Measurements from ENCODE around the gene C19orf12. TPM values are rescaled to one million over a fixed set of nuclear protein-coding genes. Genes with fewer than 3 reads are reported as not detected.

Gene C19orf12
- total RNA-seq, 1 donor from 2014 or later, result 21.6 TPM

- Mint-ChIP-seq H3K9me3 (no peaks in the 10 kb centered on the region), H3K36me3 (ENCODE audit: low read depth) (no peaks in the 10 kb centered on the region), H3K4me1 (peaks cover 36% of the 10 kb centered on the region), H3K27ac (no peak overlapping the region), H3K27me3 (no peaks in the 10 kb centered on the region), H3K4me3 (no peak overlapping the region)
- ChIA-PET CTCF (interaction anchor here (1.1 to 4.2 kb wide), 14 partner anchors 9 to 1925 kb away, joined by 3 to 118 read pairs (median 14); partner anchors contain the start of genes PLEKHF1 and POP4), POLR2A (interaction anchor here (0.6 to 6.0 kb wide), 9 partner anchors 12 to 225 kb away, joined by 3 to 101 read pairs (median 14); partner anchors contain the start of genes PLEKHF1, POP4 and URI1)
- TF ChIP-seq CTCF (IDR thresholded peaks at IDR 0.05), result no peak
- DNase-seq (no peak), ATAC-seq (ENCODE audit: low read depth) (no peak)
- intact Hi-C loops (cut with micrococcal nuclease), result loop anchor here (5.0 to 10.0 kb wide), 4 partner anchors 98 to 1925 kb away; partner anchors contain the start of genes CCNE1, UQCRFS1 and URI1
Measured at GRCh38 chr19:29717051-29717450, 2.0 kb upstream of the C19orf12 start.

- H3K4me1 Mint-ChIP-seq, result peaks cover 43% of the 10 kb centered on the region
Measured at GRCh38 chr19:29715701-29716581, 880 bp upstream of the C19orf12 start.

GRCh38 chr19:29714371-29714952 is 599 bp downstream of the C19orf12 start:
- Mint-ChIP-seq H3K27ac (peak overlapping the region; percentile 57), H3K36me3 (ENCODE audit: low read depth) (peaks cover 5% of the 10 kb centered on the region), H3K9me3 (no peaks in the 10 kb centered on the region), H3K27me3 (no peaks in the 10 kb centered on the region), H3K4me3 (peak overlapping the region; percentile 76), H3K4me1 (peaks cover 56% of the 10 kb centered on the region)
- CTCF ChIA-PET, result interaction anchor here (2.7 to 4.2 kb wide), 4 partner anchors 16 to 103 kb away, joined by 17 to 118 read pairs (median 26); partner anchors contain the start of gene PLEKHF1
- intact Hi-C loops (cut with micrococcal nuclease), result loop anchor here (2.0 to 10.0 kb wide), 3 partner anchors 42 to 500 kb away; partner anchors contain the start of genes CCNE1 and UQCRFS1
- DNase-seq (no peak), ATAC-seq (ENCODE audit: low read depth) (peak; percentile 5)
- TF ChIP-seq CTCF (IDR thresholded peaks at IDR 0.05), result no peak
- POLR2A ChIA-PET, result interaction anchor here (0.6 to 6.0 kb wide), 10 partner anchors 16 to 440 kb away, joined by 3 to 101 read pairs (median 12); partner anchors contain the start of genes PLEKHF1, POP4 and URI1

More at GRCh38 chr19:29715701-29716581, 880 bp upstream of the C19orf12 start:
- H3K36me3 Mint-ChIP-seq (ENCODE audit: low read depth), result peaks cover 2% of the 10 kb centered on the region
- ATAC-seq (ENCODE audit: low read depth), result peak; percentile 1
- DNase-seq, result no peak
- TF ChIP-seq CTCF (IDR thresholded peaks at IDR 0.05), result no peak
- ChIA-PET POLR2A (interaction anchor here (0.6 to 6.0 kb wide), 14 partner anchors 11 to 226 kb away, joined by 3 to 101 read pairs (median 5); partner anchors contain the start of genes PLEKHF1, POP4 and URI1), CTCF (interaction anchor here (0.5 to 4.2 kb wide), 23 partner anchors 8 to 1924 kb away, joined by 3 to 118 read pairs (median 4); partner anchors contain the start of genes PLEKHF1 and POP4)
- H3K27ac Mint-ChIP-seq, result peak overlapping the region; percentile 95
- H3K4me3 Mint-ChIP-seq, result peak overlapping the region; percentile 91
- H3K9me3 Mint-ChIP-seq, result no peaks in the 10 kb centered on the region
- no peaks in the 10 kb centered on the region for H3K27me3 Mint-ChIP-seq
- intact Hi-C loops (cut with micrococcal nuclease), result loop anchor here (1.0 to 10.0 kb wide), 10 partner anchors 22 to 1924 kb away; partner anchors contain the start of genes CCNE1, PLEKHF1, POP4 and UQCRFS1

- Mint-ChIP-seq H3K27ac (peak overlapping the region; percentile 11), H3K27me3 (no peaks in the 10 kb centered on the region), H3K9me3 (no peaks in the 10 kb centered on the region), H3K4me3 (peak overlapping the region; percentile 72), H3K4me1 (peaks cover 62% of the 10 kb centered on the region), H3K36me3 (ENCODE audit: low read depth) (peaks cover 13% of the 10 kb centered on the region)
- ATAC-seq (ENCODE audit: low read depth), result no peak
- CTCF ChIA-PET, result interaction anchor here (1.0 to 4.2 kb wide), 4 partner anchors 18 to 102 kb away, joined by 3 to 118 read pairs (median 4); no protein-coding TSS in a partner anchor
- no peak for TF ChIP-seq CTCF (IDR thresholded peaks at IDR 0.05)
- intact Hi-C loops (cut with micrococcal nuclease), result loop anchor here (10.0 kb wide), 2 partner anchors 102 to 498 kb away; partner anchors contain the start of genes CCNE1 and UQCRFS1
- POLR2A ChIA-PET, result interaction anchor here (6.0 kb wide), 1 partner anchor 107 kb away, joined by 101 read pairs; the partner anchor contains the start of gene POP4
- no peak for DNase-seq
Measured at GRCh38 chr19:29712744-29713516, 2.1 kb downstream of the C19orf12 start.

Data from activated B cell treated with CpG ODN at 0.5 μM for 24 hours (primary cell).